Endothelial cell of umbilical vein (primary cell): ENCODE measurements around the gene DDX4. TPM values are rescaled to one million over a fixed set of nuclear protein-coding genes. Genes with fewer than 3 reads are reported as not detected.

Experiments
- BruUV-seq: library from RNA; stranded (reverse); fragments of 400-500 nt; replicated peaks from 2 replicates; lab custom pipeline; 2021; lab: Mats Ljungman, UMichigan
- CTCF ChIA-PET: fragments of 300-600, 350-600 bp; sonication (Branson Sonifier 250); formaldehyde crosslinking; loops from one replicate; lab custom pipeline; 2021; ENCODE audit warnings: antibody characterized with exemption, inconsistent platforms; lab: Charles Lee
- POLR2A ChIA-PET: fragments of 300-600, 350-600 bp; sonication (Branson Sonifier 250); formaldehyde crosslinking; loops from one replicate; lab custom pipeline; 2021; ENCODE audit warnings: antibody characterized with exemption, inconsistent platforms; lab: Charles Lee
- DNase-seq: peaks from one replicate; pipeline ENCODE4 v3.0.0-alpha.2; 2011; ENCODE audit warnings: low read depth, low spot score
- FAIRE-seq: peaks from 2 replicates; lab custom pipeline; 2011; peaks lifted over from hg19 to GRCh38; lab: Jason Lieb, UNC
- H2AFZ ChIP-seq: 2 replicates; pipeline ENCODE4 v1.6.0; 2012; ENCODE audit warnings: low read depth, low read length, control low read depth, inconsistent platforms
- H3K27ac ChIP-seq: 2 replicates; pipeline ENCODE4 v1.5.1; 2011; ENCODE audit warnings: low read depth, mild to moderate bottlenecking, control low read depth, low read length, moderate library complexity; ENCODE audit not compliant: insufficient read depth
- H3K27me3 ChIP-seq, 2 experiments: 2 replicates each; pipeline versions ENCODE4 v1.6.0 to v1.6.1; 2011; ENCODE audit warnings: low read length in 2 of 2, mixed read lengths in 1 of 2; ENCODE audit not compliant: control insufficient read depth in 2 of 2, insufficient read depth in 2 of 2
- H3K36me3 ChIP-seq, 2 experiments: 2 replicates in 1 of 2; 3 replicates in 1 of 2; pipeline ENCODE4 v1.5.1; 2011; ENCODE audit warnings: low read length in 2 of 2, mild to moderate bottlenecking in 1 of 2, moderate library complexity in 1 of 2; ENCODE audit not compliant: control insufficient read depth in 2 of 2, insufficient read depth in 2 of 2; ENCODE audit errors: extremely low read depth in 1 of 2
- H3K4me1 ChIP-seq: 3 replicates; pipeline ENCODE4 v1.5.1; 2011; ENCODE audit warnings: mild to moderate bottlenecking, low read length; ENCODE audit not compliant: control insufficient read depth, insufficient read depth; ENCODE audit errors: extremely low read depth
- H3K4me2 ChIP-seq: 2 replicates; pipeline ENCODE4 v1.6.1; 2011; ENCODE audit warnings: low read length, control low read depth, mixed read lengths; ENCODE audit not compliant: insufficient read depth
- H3K4me3 ChIP-seq, 3 experiments: fragments of 200-600 bp in 1 of 3; sonication (generic), shearing (Covaris generic) in 1 of 3; replicated peaks in 1 of 3; 2 replicates each; pipeline ENCODE4 v1.5.1; 2011 to 2016; ENCODE audit warnings: control low read depth in 3 of 3, low read length in 3 of 3, mild to moderate bottlenecking in 2 of 3, inconsistent platforms in 1 of 3, low read depth in 1 of 3, moderate library complexity in 1 of 3; ENCODE audit not compliant: insufficient read depth in 1 of 3
- H3K79me2 ChIP-seq: 2 replicates; pipeline ENCODE4 v1.6.0; 2012; ENCODE audit warnings: low read length, inconsistent platforms; ENCODE audit not compliant: control insufficient read depth, insufficient read depth
- H3K9ac ChIP-seq: replicated peaks from 2 replicates; pipeline ENCODE3; 2011; ENCODE audit warnings: low read length, control low read depth; ENCODE audit not compliant: insufficient read depth; ENCODE audit errors: extremely low read depth
- H3K9me1 ChIP-seq: replicated peaks from 3 replicates; pipeline ENCODE4 v1.6.0; 2011; ENCODE audit warnings: mild to moderate bottlenecking, low read length; ENCODE audit not compliant: control insufficient read depth, insufficient read depth; ENCODE audit errors: extremely low read depth
- H3K9me3 ChIP-seq: replicated peaks from 2 replicates; pipeline ENCODE4 v1.5.1; 2012; ENCODE audit warnings: low read length, inconsistent platforms; ENCODE audit not compliant: control insufficient read depth, insufficient read depth
- H4K20me1 ChIP-seq: replicated peaks from 2 replicates; pipeline ENCODE3; 2011; ENCODE audit warnings: mild to moderate bottlenecking, low read length; ENCODE audit not compliant: control insufficient read depth, insufficient read depth; ENCODE audit errors: extremely low read depth
- GATA2 ChIP-seq: IDR thresholded peaks from 2 replicates; pipeline ENCODE4 v1.7.0; 2011; ENCODE audit warnings: low read depth, mild to moderate bottlenecking, moderate library complexity, mixed read lengths, low read length; ENCODE audit not compliant: insufficient read length, insufficient read depth
- JUN ChIP-seq: IDR thresholded peaks from 2 replicates; pipeline ENCODE4 v1.6.1; 2011; ENCODE audit warnings: borderline replicate concordance, low read depth; ENCODE audit not compliant: insufficient read length, insufficient read depth
- POLR2A ChIP-seq: IDR thresholded peaks from 2 replicates; pipeline ENCODE4 v1.6.1; 2012; ENCODE audit warnings: low read depth, mild to moderate bottlenecking, control low read depth, low read length
- POLR2AphosphoS5 ChIP-seq: IDR thresholded peaks from 2 replicates; pipeline ENCODE4 v1.6.1; 2012; ENCODE audit warnings: low read depth, mild to moderate bottlenecking, control low read depth, low read length, moderate library complexity; ENCODE audit not compliant: insufficient read depth
- dilution Hi-C: fragments of 300-500 bp; cut with MboI; formaldehyde crosslinking; loops from one replicate; pipeline ENCODE4 v1.15.0; 2019; ENCODE audit warnings: low sequenced_read_pairs; ENCODE audit not compliant: extremely low pct_ligation_motif_present
- intact Hi-C: fragments of 100-400 bp; cut with micrococcal nuclease; formaldehyde crosslinking; loops from one replicate; pipeline ENCODE4 v1.10.0; 2022
- polyA plus RNA-seq, 4 experiments: library from polyadenylated mRNA; depleted of rRNA in 3 of 4; stranded (reverse) in 3 of 4; unstranded in 1 of 4; fragments of >200 nt; gene quantifications; 2 replicates each; pipeline versions ENCODE4 v1.2.1 to v1.2.3, GENCODE V29; 2011 to 2012; ENCODE audit warnings: missing spikeins in 1 of 4
- total RNA-seq: library from RNA; stranded (reverse); gene quantifications from 2 replicates; pipeline ENCODE4 v1.2.3, GENCODE V29; 2021
- TF ChIP-seq, protein P1 (sequence below), 2 donors: IDR thresholded peaks; 1 replicate in 1 of 2; 2 replicates in 1 of 2; pipeline ENCODE4 v1.5.1; 2011; ENCODE audit warnings: low read length in 2 of 2, mild to moderate bottlenecking in 2 of 2, moderate library complexity in 2 of 2, control low read depth in 1 of 2, inconsistent platforms in 1 of 2, low read depth in 1 of 2; ENCODE audit not compliant: insufficient read depth in 1 of 2; ENCODE audit errors: extremely low read depth in 1 of 2
- TF ChIP-seq, protein P2 (sequence below): IDR thresholded peaks from 2 replicates; pipeline ENCODE4 v1.6.1; 2011; ENCODE audit not compliant: insufficient read depth, insufficient read length

The DDX4 gene
- total and polyA plus RNA-seq, 2 donors (not counting 3 experiments of a cell fraction or from before 2014, with no cell fraction given), result not detected

DNA sequence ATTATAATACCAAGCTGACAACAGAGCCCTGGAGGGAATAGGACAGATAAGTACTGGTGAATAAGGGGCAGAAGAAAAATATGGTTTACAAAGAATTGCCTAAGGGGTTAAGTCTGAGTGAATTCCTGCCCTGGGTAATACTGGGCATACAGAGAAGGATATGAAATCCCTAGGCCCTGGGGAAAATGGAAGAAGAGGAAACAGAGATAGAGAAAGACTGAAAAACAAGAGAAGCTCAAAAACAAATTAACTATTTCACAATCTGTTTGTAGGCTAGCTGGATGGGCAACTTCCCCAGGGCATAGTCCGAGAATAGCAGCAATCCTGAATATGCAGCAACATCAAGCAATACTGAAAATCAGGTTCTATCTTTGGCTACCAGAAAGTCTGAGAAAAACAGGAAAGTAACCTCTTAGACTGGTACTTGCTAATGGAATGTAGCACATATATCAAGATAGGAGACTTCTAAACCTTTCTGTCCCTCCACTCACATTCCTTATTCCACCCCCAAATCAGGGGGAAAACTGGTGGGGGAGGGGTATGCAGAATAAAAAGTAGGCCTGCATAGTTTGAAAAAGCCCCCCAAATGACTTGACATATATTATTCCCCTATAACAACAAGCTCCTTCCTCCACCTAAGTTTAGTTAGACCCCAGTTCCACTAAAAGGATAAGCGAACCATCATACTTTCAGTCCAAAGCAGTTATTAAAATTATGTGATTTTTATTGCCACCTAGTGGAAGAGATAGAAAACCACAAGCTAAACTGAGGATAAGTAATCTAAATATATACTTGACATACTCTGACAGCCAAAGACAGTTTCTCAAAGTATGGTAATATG, 46.4 kb upstream of the DDX4 start:
- dilution Hi-C loops, result no loop called here
- Histone ChIP-seq H4K20me1 (no peaks in the 10 kb centered on the region), H2AFZ (no peak overlapping the region), H3K9ac (no peak overlapping the region), H3K9me1 (no peaks in the 10 kb centered on the region), H3K36me3 (no peaks in the 10 kb centered on the region), H3K27ac (no peak overlapping the region), H3K4me2 (no peak overlapping the region), H3K4me1 (no peaks in the 10 kb centered on the region), H3K27me3 (no peaks in the 10 kb centered on the region), H3K4me3 (no peak overlapping the region), H3K9me3 (no peaks in the 10 kb centered on the region), H3K79me2 (no peaks in the 10 kb centered on the region)
- POLR2A ChIA-PET, result no interaction called here
- CTCF ChIA-PET, result interaction anchor here (0.6 to 3.3 kb wide), 77 partner anchors 8 to 1147 kb away, joined by 3 to 96 read pairs (median 4); partner anchors contain the start of genes CDC20B, DHX29, IL31RA and MTREX
- intact Hi-C loops, result loop anchor here (1.0 to 5.0 kb wide), 7 partner anchors 229 to 511 kb away; partner anchors contain the start of gene MCIDAS
- DNase-seq (peak; percentile 57), FAIRE-seq (no peak)
- BruUV-seq, result no TSS peak
- TF ChIP-seq JUN, result no peak
- TF ChIP-seq, protein P1, sequence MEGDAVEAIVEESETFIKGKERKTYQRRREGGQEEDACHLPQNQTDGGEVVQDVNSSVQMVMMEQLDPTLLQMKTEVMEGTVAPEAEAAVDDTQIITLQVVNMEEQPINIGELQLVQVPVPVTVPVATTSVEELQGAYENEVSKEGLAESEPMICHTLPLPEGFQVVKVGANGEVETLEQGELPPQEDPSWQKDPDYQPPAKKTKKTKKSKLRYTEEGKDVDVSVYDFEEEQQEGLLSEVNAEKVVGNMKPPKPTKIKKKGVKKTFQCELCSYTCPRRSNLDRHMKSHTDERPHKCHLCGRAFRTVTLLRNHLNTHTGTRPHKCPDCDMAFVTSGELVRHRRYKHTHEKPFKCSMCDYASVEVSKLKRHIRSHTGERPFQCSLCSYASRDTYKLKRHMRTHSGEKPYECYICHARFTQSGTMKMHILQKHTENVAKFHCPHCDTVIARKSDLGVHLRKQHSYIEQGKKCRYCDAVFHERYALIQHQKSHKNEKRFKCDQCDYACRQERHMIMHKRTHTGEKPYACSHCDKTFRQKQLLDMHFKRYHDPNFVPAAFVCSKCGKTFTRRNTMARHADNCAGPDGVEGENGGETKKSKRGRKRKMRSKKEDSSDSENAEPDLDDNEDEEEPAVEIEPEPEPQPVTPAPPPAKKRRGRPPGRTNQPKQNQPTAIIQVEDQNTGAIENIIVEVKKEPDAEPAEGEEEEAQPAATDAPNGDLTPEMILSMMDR (IDR thresholded peaks at IDR 0.05; ENCODE audit: extremely low read depth in 1 of 2, insufficient read depth in 1 of 2, low read depth in 1 of 2, low read length in 2 of 2), result peak; percentile 29 to 32
- TF ChIP-seq POLR2A, result no peak
- TF ChIP-seq, protein P2, sequence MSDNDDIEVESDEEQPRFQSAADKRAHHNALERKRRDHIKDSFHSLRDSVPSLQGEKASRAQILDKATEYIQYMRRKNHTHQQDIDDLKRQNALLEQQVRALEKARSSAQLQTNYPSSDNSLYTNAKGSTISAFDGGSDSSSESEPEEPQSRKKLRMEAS, result no peak
- no peak for TF ChIP-seq GATA2
- no peak for TF ChIP-seq POLR2AphosphoS5
